CD4-positive, alpha-beta T cell treated with Interleukin-17A for 4 hours (primary cell): ENCODE data around the gene CYB5R3.
A peak's percentile ranks its signal among the peaks of the same experiment; 100 is the strongest.

Source experiments
- DNase-seq: peaks from one replicate; pipeline ENCODE4 v3.0.0-alpha.2; 2020; ENCODE audit warnings: mixed read lengths

The CYB5R3 gene

GRCh38 chr22:42649246-42650099 lies at the start of gene CYB5R3:
Gene CYB5R3, minus strand, starts transcription at chr22:42649392. Its CDS starts 77 bp downstream, at chr22:42649315.
- DNase-seq, result peak; percentile 85

GRCh38 chr22:42697542-42698013 lies 48.4 kb upstream of the CYB5R3 start:
- no peak for DNase-seq

GRCh38 chr22:42696331-42696967 lies 47.3 kb upstream of the CYB5R3 start:
- no peak for DNase-seq

- no peak for DNase-seq
These were observed 46.1 kb upstream of the CYB5R3 start for GRCh38 chr22:42695294-42695693.

- no peak for DNase-seq
These were observed 44.8 kb upstream of the CYB5R3 start for GRCh38 chr22:42693763-42694683.

GRCh38 chr22:42693055-42693762 lies 44.0 kb upstream of the CYB5R3 start:
- no peak for DNase-seq

GRCh38 chr22:42692239-42693054 lies 43.3 kb upstream of the CYB5R3 start:
- DNase-seq, result peak; percentile 4

GRCh38 chr22:42691440-42691839 lies 42.2 kb upstream of the CYB5R3 start:
- no peak for DNase-seq

GRCh38 chr22:42688241-42689211 lies 39.3 kb upstream of the CYB5R3 start:
- DNase-seq, result no peak

- DNase-seq, result no peak
These were observed 37.7 kb upstream of the CYB5R3 start for GRCh38 chr22:42686756-42687491.

- no peak for DNase-seq
These were observed 36.9 kb upstream of the CYB5R3 start for GRCh38 chr22:42685941-42686653.

- DNase-seq, result no peak
These were observed 35.4 kb upstream of the CYB5R3 start for GRCh38 chr22:42684462-42685195.

GRCh38 chr22:42683578-42684283 lies 34.5 kb upstream of the CYB5R3 start:
- no peak for DNase-seq

GRCh38 chr22:42682113-42682851 lies 33.1 kb upstream of the CYB5R3 start:
- DNase-seq, result no peak

- DNase-seq, result no peak
These were observed 31.5 kb upstream of the CYB5R3 start for GRCh38 chr22:42680648-42681047.

GRCh38 chr22:42679691-42680090 lies 30.5 kb upstream of the CYB5R3 start:
- no peak for DNase-seq

- DNase-seq, result no peak
These were observed 29.7 kb upstream of the CYB5R3 start for GRCh38 chr22:42678894-42679293.
